ENCODE data around the gene MADCAM1. TPM values are rescaled to one million over a fixed set of nuclear protein-coding genes. Genes with fewer than 3 reads are reported as not detected.

MADCAM1 gene
- total and polyA plus RNA-seq, 10 of the 15 experiments (the other 5 are each of a cell fraction or from before 2014, with no cell fraction given) = 0.06 to 0.32 (median 0.31) TPM; not detected in 5

DNA sequence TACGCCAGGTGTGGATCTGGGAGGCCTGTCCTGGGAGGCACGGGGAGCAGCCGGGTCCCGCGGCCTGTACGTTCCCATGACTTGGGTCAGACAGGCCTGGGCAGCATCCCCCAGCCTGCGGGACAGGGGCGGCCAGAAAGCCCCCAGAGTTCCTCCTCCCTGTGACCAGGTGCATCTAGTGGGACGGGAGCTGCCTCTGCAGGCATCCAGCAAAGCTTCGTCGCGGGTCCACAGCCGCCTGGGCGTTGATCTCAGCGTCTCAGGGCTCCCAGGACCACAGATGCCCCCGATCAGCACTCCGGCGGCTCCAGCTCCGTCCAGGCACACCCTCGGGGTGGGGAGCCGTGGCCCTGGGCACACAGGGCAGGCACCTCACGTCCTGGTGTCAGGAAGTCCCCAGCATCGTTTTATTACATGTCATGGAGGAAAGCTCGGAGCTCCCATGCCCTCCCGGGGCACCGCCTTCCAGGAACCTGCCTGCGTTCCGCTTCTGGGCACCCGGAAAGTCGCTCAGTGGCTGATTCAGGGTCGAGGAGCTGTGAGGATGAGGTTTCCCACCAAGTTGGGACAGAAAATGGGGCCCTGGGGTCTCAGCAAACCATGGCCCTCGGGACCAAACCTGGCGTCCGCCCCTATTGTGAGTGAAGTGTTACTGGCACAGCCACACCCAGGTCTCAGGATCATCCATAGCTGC lies 46.0 kb downstream of the MADCAM1 start (continued):
- TF ChIP-seq, protein P1, sequence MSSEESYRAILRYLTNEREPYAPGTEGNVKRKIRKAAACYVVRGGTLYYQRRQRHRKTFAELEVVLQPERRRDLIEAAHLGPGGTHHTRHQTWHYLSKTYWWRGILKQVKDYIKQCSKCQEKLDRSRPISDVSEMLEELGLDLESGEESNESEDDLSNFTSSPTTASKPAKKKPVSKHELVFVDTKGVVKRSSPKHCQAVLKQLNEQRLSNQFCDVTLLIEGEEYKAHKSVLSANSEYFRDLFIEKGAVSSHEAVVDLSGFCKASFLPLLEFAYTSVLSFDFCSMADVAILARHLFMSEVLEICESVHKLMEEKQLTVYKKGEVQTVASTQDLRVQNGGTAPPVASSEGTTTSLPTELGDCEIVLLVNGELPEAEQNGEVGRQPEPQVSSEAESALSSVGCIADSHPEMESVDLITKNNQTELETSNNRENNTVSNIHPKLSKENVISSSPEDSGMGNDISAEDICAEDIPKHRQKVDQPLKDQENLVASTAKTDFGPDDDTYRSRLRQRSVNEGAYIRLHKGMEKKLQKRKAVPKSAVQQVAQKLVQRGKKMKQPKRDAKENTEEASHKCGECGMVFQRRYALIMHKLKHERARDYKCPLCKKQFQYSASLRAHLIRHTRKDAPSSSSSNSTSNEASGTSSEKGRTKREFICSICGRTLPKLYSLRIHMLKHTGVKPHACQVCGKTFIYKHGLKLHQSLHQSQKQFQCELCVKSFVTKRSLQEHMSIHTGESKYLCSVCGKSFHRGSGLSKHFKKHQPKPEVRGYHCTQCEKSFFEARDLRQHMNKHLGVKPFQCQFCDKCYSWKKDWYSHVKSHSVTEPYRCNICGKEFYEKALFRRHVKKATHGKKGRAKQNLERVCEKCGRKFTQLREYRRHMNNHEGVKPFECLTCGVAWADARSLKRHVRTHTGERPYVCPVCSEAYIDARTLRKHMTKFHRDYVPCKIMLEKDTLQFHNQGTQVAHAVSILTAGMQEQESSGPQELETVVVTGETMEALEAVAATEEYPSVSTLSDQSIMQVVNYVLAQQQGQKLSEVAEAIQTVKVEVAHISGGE (CRISPR knock-in tag; IDR thresholded peaks at IDR 0.05) = no peak
- TF ChIP-seq EZH2 (IDR thresholded peaks at IDR 0.05; ENCODE audit: borderline replicate concordance, control insufficient read depth, low read depth, low read length) (no peak), CBX5 (IDR thresholded peaks at IDR 0.05; ENCODE audit: low read depth) (no peak), TARDBP (IDR thresholded peaks at IDR 0.05; ENCODE audit: borderline replicate concordance) (no peak), TCF12 (IDR thresholded peaks at IDR 0.05; ENCODE audit: low read depth, low read length) (no peak), SRF (IDR thresholded peaks at IDR 0.05; ENCODE audit: low read depth in 2 of 2, low read length in 2 of 2) (no peak), SREBF1 (IDR thresholded peaks at IDR 0.05; ENCODE audit: low read length) (no peak), RAD21 (IDR thresholded peaks at IDR 0.05; ENCODE audit: insufficient read depth, low read depth, low read length) (no peak), ZBED1 (IDR thresholded peaks at IDR 0.05; ENCODE audit: borderline replicate concordance) (no peak), FOXK2 (IDR thresholded peaks at IDR 0.05) (no peak), ZSCAN29 (IDR thresholded peaks at IDR 0.05) (no peak)
- TF ChIP-seq, protein P2, sequence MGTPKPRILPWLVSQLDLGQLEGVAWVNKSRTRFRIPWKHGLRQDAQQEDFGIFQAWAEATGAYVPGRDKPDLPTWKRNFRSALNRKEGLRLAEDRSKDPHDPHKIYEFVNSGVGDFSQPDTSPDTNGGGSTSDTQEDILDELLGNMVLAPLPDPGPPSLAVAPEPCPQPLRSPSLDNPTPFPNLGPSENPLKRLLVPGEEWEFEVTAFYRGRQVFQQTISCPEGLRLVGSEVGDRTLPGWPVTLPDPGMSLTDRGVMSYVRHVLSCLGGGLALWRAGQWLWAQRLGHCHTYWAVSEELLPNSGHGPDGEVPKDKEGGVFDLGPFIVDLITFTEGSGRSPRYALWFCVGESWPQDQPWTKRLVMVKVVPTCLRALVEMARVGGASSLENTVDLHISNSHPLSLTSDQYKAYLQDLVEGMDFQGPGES (IDR thresholded peaks at IDR 0.05) = no peak
